HepG2 (cell line): ENCODE measurements around the gene PPP1R18. TPM values are rescaled to one million over a fixed set of nuclear protein-coding genes. Genes with fewer than 3 reads are reported as not detected.

ENCODE experiments used
- ATF6 ChIP-seq: sonication (generic); formaldehyde crosslinking; conservative IDR thresholded peaks from 2 replicates; pipeline ENCODE4 v1.4.0; 2020; ENCODE audit warnings: missing genetic modification reagents
- CENPBD1 ChIP-seq: sonication (generic); formaldehyde crosslinking; IDR thresholded peaks from 2 replicates; pipeline ENCODE4 v1.8.0; 2022; ENCODE audit warnings: missing genetic modification reagents, low read depth, mild to moderate bottlenecking, borderline replicate concordance
- GRHL1 ChIP-seq: sonication (generic); formaldehyde crosslinking; conservative IDR thresholded peaks from 2 replicates; pipeline ENCODE4 v1.8.0; 2022; ENCODE audit warnings: missing genetic modification reagents
- HHEX ChIP-seq: IDR thresholded peaks from 2 replicates; pipeline ENCODE4 v1.6.1; 2016; ENCODE audit warnings: control low read depth
- HNRNPH1 ChIP-seq: fragments of 200-400 bp; formaldehyde crosslinking; optimal IDR thresholded peaks from 2 replicates; pipeline ENCODE3; 2017; ENCODE audit warnings: mild to moderate bottlenecking, low read depth, low read length
- NFIB ChIP-seq: sonication (generic); formaldehyde crosslinking; IDR thresholded peaks from 2 replicates; pipeline ENCODE4 v1.9.0; 2021; ENCODE audit warnings: missing genetic modification reagents, mild to moderate bottlenecking, borderline replicate concordance
- NKX3-1 ChIP-seq: sonication (generic); formaldehyde crosslinking; IDR thresholded peaks from 2 replicates; pipeline ENCODE4 v1.5.0; 2020; ENCODE audit warnings: missing genetic modification reagents
- PHB2 ChIP-seq: fragments of 450-650 bp; IDR thresholded peaks from 2 replicates; pipeline ENCODE4 v1.6.1; 2018; ENCODE audit not compliant: partially characterized antibody
- SIN3A ChIP-seq: IDR thresholded peaks from 2 replicates; pipeline ENCODE4 v1.6.1; 2011; ENCODE audit warnings: low read depth, mild to moderate bottlenecking, control low read depth, low read length, borderline replicate concordance
- SNRNP70 ChIP-seq: fragments of 200-400 bp; formaldehyde crosslinking; IDR thresholded peaks from 2 replicates; pipeline ENCODE4 v1.6.1; 2017; ENCODE audit warnings: mild to moderate bottlenecking, low read depth, low read length, moderate library complexity
- SRF ChIP-seq: IDR thresholded peaks from 2 replicates; pipeline ENCODE4 v1.6.1; 2011; ENCODE audit warnings: mild to moderate bottlenecking, low read depth, low read length, moderate library complexity
- SRSF4 ChIP-seq: fragments of 200-400 bp; formaldehyde crosslinking; IDR thresholded peaks from one replicate; pipeline ENCODE4 v1.6.1; 2018; ENCODE audit warnings: mild to moderate bottlenecking, low read depth, low read length, moderate library complexity; ENCODE audit not compliant: poor library complexity, severe bottlenecking
- STAG1 ChIP-seq: sonication (generic); formaldehyde crosslinking; IDR thresholded peaks from 2 replicates; pipeline ENCODE4 v1.4.0; 2020; ENCODE audit warnings: missing genetic modification reagents
- TERF1 ChIP-seq: sonication (generic); formaldehyde crosslinking; IDR thresholded peaks from 2 replicates; pipeline ENCODE4 v1.8.0; 2022; ENCODE audit warnings: mild to moderate bottlenecking, missing genetic modification reagents, moderate library complexity
- TFDP1 ChIP-seq: IDR thresholded peaks from 2 replicates; pipeline ENCODE4 v1.6.1; 2016; ENCODE audit warnings: missing compliant biosample characterization, missing genetic modification reagents, borderline replicate concordance
- THAP11 ChIP-seq: IDR thresholded peaks from 2 replicates; pipeline ENCODE4 v1.6.1; 2016; ENCODE audit warnings: missing biosample characterization, missing genetic modification reagents
- U2AF2 ChIP-seq: fragments of 200-400 bp; formaldehyde crosslinking; IDR thresholded peaks from 2 replicates; pipeline ENCODE4 v1.6.1; 2017; ENCODE audit warnings: low read depth, mild to moderate bottlenecking, low read length
- ZFP41 ChIP-seq: sonication (generic); formaldehyde crosslinking; IDR thresholded peaks from 2 replicates; pipeline ENCODE4 v1.4.0; 2020; ENCODE audit warnings: mild to moderate bottlenecking, missing genetic modification reagents, borderline replicate concordance
- ZNF124 ChIP-seq: sonication (generic); formaldehyde crosslinking; IDR thresholded peaks from 2 replicates; pipeline ENCODE4 v1.4.0; 2020; ENCODE audit warnings: missing genetic modification reagents
- ZNF224 ChIP-seq: sonication (generic); formaldehyde crosslinking; IDR thresholded peaks from 2 replicates; pipeline ENCODE4 v1.5.0; 2020; ENCODE audit warnings: mild to moderate bottlenecking, missing genetic modification reagents
- ZNF225 ChIP-seq: sonication (generic); formaldehyde crosslinking; IDR thresholded peaks from 2 replicates; pipeline ENCODE4 v1.4.0; 2020; ENCODE audit warnings: mild to moderate bottlenecking, missing genetic modification reagents
- ZNF3 ChIP-seq: IDR thresholded peaks from 2 replicates; pipeline ENCODE4 v1.7.0; 2017; ENCODE audit warnings: inconsistent platforms
- ZNF468 ChIP-seq: sonication (generic); formaldehyde crosslinking; IDR thresholded peaks from 2 replicates; pipeline ENCODE4 v1.8.0; 2022; ENCODE audit warnings: mild to moderate bottlenecking, moderate library complexity, missing genetic modification reagents
- ZNF563 ChIP-seq: sonication (generic); formaldehyde crosslinking; IDR thresholded peaks from 2 replicates; pipeline ENCODE4 v1.8.0; 2022; ENCODE audit warnings: mild to moderate bottlenecking, moderate library complexity, missing genetic modification reagents
- polyA plus RNA-seq, 8 experiments: library from polyadenylated mRNA; depleted of rRNA in 3 of 8; stranded (reverse) in 7 of 8; unstranded in 1 of 8; fragments of >200 nt; fragmentation: Illumina TruSeq in 4 of 8; extraction: Trizol in 4 of 8; gene quantifications; 2 replicates each; pipeline versions ENCODE4 v1.2.1 to v1.2.3, GENCODE V29; 2011 to 2016; ENCODE audit warnings: low read depth in 4 of 8, missing spikeins in 1 of 8, mixed read lengths in 1 of 8; ENCODE audit not compliant: insufficient read depth in 1 of 8
- total RNA-seq, 5 experiments: library from RNA; depleted of rRNA; stranded (reverse); fragments of >200 nt; fragmentation: Illumina TruSeq; extraction: Trizol; gene quantifications; 2 replicates each; pipeline ENCODE4 v1.2.3, GENCODE V29; 2016; ENCODE audit warnings: low read depth in 1 of 5

The PPP1R18 gene
- total and polyA plus RNA-seq, 2 of the 13 experiments (the other 11 are each of a cell fraction or from before 2014, with no cell fraction given), result 4.9 to 9.2 TPM

GRCh38 chr6:30626484-30627366, 59.7 kb downstream of the PPP1R18 start, which contains the start of gene ATAT1 (continued):
- TF ChIP-seq ZNF563 (CRISPR knock-in tag), result peak; percentile 60; the same call in 1 of the 2 replicates
- 0 out of 2 replicates have a peak, but pooled peaks have one; percentile 45 for TF ChIP-seq ZFP41 (CRISPR knock-in tag)
- peak; percentile 95 for TF ChIP-seq HNRNPH1
- peak; percentile 92; the same call in 1 of the 2 replicates for TF ChIP-seq ZNF224 (CRISPR knock-in tag)
- TF ChIP-seq GRHL1 (CRISPR knock-in tag), result no peak
- TF ChIP-seq STAG1 (CRISPR knock-in tag), result peak; percentile 59
- TF ChIP-seq ZNF3, result no peak
- TF ChIP-seq CENPBD1 (CRISPR knock-in tag), result 0 out of 2 replicates have a peak, but pooled peaks have one; percentile 74
- TF ChIP-seq SRSF4, result no peak
- peak; percentile 54; the same call in 1 of the 2 replicates for TF ChIP-seq TFDP1 (CRISPR knock-in tag)
- TF ChIP-seq U2AF2, result no peak
- TF ChIP-seq PHB2, result no peak
- no peak for TF ChIP-seq SRF
- peak; percentile 91 for TF ChIP-seq ZNF225 (CRISPR knock-in tag)
- TF ChIP-seq TERF1 (CRISPR knock-in tag), result no peak
- no peak for TF ChIP-seq ZNF468 (CRISPR knock-in tag)
- TF ChIP-seq THAP11 (CRISPR knock-in tag), result peak; percentile 88
- TF ChIP-seq NFIB (CRISPR knock-in tag), result no peak
- peak; percentile 87 for TF ChIP-seq SIN3A
- no peak for TF ChIP-seq SNRNP70
- TF ChIP-seq HHEX (CRISPR knock-in tag), result peak; percentile 13; the same call in 1 of the 2 replicates
- no peak for TF ChIP-seq NKX3-1 (CRISPR knock-in tag)
- TF ChIP-seq ATF6 (CRISPR knock-in tag), result no peak
- no peak; the same call in 1 of the 2 replicates for TF ChIP-seq ZNF124
